Fibroblast of peridontal ligament (primary cell): ENCODE data around the gene DISP2.

Source experiments
- DNase-seq: peaks from one replicate; pipeline ENCODE4 v3.0.0-alpha.2; 2010; ENCODE audit errors: extremely low read depth

DISP2 gene

DNA sequence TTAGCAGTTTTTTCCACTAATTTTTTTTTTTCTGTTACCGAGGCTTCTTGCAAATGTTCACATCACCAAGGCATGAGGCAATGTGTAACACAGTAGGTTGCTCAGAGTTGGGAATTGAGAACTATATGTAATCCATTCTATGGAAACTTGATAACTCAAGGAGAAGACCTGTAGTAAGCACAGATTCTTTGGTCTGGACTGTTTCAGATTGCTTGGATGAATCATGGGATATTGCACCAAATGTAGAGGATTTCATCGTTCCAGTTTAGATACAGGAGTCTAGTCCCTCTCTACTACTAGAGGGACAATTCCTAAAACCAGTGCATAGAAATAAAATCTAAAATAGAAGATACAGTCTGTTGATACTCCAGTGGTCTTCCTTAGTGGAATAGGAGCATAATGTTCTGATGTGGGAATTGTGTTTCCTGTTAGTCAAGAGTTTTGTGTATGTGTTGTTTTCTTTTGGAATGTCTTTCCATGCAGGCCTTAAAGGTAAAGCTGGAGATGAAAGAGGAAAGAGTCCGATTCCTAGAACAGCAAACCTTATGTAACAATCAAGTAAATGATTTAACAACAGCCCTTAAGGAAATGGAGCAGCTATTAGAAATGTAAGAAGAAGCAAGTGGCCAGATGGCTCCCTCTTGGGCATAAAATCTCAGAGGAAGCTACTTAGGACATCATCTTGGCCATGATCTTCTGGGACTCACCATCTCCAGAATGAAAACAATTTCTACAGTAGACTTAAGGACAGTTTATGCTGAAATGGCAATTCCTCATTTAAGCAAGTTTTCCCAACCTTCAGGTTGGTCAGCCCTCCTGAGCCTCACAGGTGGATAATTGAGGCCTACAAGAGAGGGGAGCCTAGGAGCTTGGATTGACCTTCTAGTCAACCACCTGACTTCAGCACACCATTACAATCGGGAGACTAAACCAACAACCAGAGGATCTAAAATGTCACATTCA, 35.2 kb downstream of the DISP2 start:
- peak; percentile 73 for DNase-seq

DNA sequence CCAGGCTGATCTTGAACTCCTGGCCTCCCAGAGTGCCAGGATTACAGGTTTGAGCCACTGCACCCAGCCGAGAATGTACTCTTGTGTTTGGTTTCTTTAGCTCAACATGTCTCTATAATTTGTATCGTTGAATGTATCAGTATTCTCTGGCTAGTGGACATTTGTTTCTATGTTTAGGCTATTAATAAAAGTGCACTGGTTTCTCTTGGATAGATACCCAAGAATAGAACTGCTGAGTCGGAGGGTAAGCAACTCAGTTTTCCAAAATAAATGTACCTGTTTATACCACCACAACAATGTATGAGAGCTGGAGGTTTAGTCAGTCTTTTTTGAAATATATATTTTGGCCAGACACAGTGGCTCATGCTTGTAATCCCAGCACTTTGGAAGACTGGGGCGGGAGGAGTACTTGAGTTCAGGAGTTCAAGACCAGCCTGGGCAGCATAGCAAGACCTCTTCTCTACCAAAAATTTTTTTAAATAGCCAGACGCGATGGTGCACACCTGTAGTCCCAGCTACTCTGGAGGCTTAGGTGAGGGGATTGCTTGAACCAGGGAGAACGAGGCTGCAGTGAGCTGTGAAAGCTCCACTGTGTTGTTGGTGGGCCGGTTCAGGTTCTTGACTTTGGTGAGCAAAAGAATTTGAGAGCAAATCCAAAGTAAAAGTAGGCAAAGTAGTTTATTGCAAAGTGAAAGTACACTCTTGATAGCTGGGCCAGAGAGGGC, 39.8 kb downstream of the DISP2 start:
- DNase-seq = no peak

GRCh38 chr15:40398413-40398873, 40.4 kb downstream of the DISP2 start:
- no peak for DNase-seq

- DNase-seq = no peak
Measured at GRCh38 chr15:40399370-40399769, 41.4 kb downstream of the DISP2 start.

GRCh38 chr15:40405501-40406381, 47.7 kb downstream of the DISP2 start, which contains the start of gene IVD:
Gene IVD (plus strand): TSS chr15:40405795. CDS start chr15:40405828, 33 bp downstream.
- peak; percentile 94 for DNase-seq

GRCh38 chr15:40407330-40407990, 49.4 kb downstream of the DISP2 start:
- DNase-seq = no peak

DNA sequence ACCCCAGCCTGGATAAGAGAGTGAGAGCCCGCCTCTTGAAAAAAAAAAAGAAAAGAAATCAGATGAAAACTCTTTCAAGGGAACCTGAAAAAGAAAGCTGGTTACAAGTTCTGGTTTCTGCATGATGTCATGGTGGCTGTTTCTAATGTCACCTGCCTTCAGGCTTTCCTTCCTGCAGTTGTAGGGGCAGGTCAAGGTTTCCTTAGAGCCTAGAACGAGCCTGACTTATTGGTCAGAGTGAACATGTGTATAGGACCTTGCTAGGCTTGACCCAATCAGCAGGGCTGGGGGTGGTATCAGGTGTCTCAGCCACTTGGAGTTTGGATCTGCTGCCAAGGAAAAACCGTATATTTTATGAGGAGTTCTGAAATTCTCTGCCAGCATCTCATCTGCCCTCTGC, 51.3 kb downstream of the DISP2 start:
- DNase-seq = no peak

DNA sequence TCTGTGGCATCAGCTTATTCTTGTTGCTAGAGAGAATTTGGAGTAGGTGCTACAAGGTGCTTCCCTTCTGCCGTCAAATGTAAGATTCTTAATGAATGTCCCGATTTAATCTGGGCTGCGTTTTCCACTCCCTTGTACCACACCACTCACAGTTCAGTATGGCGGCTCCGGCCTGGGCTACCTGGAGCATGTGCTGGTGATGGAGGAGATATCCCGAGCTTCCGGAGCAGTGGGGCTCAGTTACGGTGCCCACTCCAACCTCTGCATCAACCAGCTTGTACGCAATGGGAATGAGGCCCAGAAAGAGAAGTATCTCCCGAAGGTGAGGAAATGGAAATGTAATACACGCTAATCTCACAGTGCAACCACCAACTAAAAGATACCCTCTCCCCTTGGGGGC, 52.5 kb downstream of the DISP2 start:
- no peak for DNase-seq

DNA sequence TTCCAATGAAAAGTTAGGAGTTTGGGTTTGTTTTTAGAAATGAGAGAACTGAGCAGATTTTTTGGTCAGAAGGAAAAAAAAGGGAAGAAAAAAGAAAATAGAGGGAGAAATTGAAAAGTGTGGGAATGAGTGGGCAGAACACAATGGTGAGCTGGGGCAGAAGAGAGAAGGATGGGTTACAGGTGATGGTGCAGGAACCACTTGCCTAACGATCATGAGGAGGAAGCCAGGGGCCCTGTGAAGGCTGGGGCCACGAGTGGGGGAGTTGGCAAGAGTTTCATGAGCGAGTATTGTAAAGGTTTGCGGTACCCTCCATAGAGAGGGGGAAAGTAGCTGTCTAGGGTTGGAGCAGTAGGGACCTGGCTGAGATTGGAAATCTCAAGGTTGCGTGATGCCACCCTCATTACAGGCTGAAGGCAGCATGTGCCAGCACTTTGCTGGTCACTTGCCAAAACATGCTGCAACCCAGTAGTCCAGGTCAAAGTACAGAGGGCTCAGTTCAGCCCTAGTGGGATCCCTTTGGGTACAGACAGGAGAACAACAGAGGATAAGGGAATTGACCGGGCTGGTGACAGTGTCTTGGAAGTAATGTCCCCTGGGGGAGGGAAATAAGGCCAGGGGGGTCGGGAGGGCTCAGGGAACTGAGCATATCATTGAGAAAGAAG, 54.2 kb downstream of the DISP2 start:
- DNase-seq = no peak

GRCh38 chr15:40413036-40413435, 55.0 kb downstream of the DISP2 start:
- DNase-seq = no peak

- DNase-seq = no peak
Measured at GRCh38 chr15:40414816-40415215, 56.8 kb downstream of the DISP2 start.

GRCh38 chr15:40415226-40415625, 57.2 kb downstream of the DISP2 start:
- DNase-seq = no peak

DNA sequence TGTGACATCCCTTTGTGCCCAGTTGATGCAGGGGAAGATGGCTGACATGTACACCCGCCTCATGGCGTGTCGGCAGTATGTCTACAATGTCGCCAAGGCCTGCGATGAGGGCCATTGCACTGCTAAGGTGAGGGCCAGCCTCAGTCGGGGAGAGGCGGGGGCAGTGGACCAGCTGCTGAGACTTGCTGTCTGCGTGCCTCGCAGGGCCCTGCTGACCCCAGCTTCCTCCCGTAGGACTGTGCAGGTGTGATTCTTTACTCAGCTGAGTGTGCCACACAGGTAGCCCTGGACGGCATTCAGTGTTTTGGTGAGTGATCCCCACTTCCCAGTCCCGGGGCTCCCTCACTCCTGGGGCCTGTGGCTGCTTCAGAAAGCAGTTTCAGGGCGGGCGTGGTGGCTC, 58.0 kb downstream of the DISP2 start:
- no peak for DNase-seq

DNA sequence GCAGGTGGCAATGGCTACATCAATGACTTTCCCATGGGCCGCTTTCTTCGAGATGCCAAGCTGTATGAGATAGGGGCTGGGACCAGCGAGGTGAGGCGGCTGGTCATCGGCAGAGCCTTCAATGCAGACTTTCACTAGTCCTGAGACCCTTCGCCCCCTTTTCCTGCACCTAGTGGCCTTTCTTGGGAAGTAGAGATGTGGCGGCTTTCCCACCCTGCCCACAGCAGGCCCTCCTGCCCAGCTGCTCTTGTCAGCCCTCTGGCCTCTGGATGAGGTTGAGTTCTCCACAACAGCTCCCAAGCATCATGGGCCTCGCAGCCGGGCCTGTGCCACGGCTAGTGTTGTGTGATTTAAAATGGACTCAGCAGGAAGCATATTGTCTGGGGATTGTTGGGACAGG, 60.1 kb downstream of the DISP2 start:
- DNase-seq = no peak

DNA sequence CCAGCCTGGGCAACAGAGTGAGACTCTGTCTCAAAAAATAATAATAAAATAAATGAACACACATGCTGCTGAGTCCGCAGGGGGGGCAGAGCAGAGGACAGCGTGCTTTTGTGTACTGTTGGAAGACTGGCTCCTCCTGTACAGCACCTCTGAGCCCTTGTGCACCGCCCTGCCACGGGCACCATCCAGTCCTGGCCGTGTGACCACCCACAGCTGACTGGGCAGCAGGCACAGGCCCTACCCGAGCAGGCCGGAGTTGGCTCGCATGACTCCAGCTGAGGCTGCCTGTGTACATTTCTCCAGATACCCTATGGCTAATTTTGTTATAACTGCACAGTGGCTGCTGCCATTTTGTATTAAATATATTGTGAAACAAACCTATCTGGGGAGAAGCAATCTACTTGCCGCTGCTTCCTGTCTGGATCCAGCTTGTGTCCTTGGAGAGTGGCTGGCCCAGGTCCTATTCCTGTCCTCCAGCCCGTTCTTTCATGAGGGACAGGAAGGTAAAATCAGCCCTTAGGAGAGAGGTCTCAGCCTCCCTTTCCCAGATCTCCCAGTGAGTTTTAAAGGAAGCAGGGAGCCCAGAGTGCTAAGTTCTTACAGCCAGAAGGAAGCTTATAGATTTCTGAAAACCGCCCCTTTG, 62.2 kb downstream of the DISP2 start:
- DNase-seq = no peak

GRCh38 chr15:40420793-40421192, 62.8 kb downstream of the DISP2 start:
- DNase-seq = no peak

GRCh38 chr15:40421246-40422157, 63.5 kb downstream of the DISP2 start:
- peak; percentile 56 for DNase-seq

GRCh38 chr15:40424483-40425115, 66.6 kb downstream of the DISP2 start:
- DNase-seq = no peak

DNA sequence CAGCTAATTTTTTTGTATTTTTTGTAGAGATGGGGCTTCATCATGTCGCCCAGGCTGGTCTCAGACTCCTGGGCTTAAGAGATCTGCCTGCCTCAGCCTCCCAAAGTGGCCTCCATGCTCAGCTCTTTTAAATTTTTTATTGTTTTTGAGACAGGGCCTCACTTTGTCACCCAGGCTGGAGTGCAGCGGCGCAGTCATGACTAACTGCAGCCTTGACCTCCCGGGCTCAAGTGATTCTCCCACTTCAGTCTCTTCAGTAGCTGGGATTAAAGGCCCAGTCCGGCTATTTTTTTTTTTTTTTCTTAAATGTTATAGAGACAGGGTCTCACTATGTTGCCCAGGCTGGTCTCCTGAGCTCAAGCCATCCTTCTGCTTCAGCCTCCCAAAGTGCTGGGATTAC, 67.7 kb downstream of the DISP2 start:
- DNase-seq = no peak
